Tibial nerve (tissue), 4 donors: ENCODE results near the gene TPRKB.

Source experiments
- CTCF ChIP-seq, 5 experiments: fragments of 200-600 bp in 3 of 5; fragments of 450-650 bp in 2 of 5; sonication (generic) in 3 of 5; IDR thresholded peaks; one replicate each; pipeline ENCODE4 v1.5.1; 2016 to 2019; ENCODE audit warnings: antibody characterized with exemption in 5 of 5, mild to moderate bottlenecking in 3 of 5, moderate library complexity in 2 of 5
- EP300 ChIP-seq, 2 donors: sonication (generic); formaldehyde crosslinking; IDR thresholded peaks; one replicate each; pipeline ENCODE4 v1.6.1; 2017; ENCODE audit warnings: antibody characterized with exemption in 2 of 2, mild to moderate bottlenecking in 1 of 2

DNA sequence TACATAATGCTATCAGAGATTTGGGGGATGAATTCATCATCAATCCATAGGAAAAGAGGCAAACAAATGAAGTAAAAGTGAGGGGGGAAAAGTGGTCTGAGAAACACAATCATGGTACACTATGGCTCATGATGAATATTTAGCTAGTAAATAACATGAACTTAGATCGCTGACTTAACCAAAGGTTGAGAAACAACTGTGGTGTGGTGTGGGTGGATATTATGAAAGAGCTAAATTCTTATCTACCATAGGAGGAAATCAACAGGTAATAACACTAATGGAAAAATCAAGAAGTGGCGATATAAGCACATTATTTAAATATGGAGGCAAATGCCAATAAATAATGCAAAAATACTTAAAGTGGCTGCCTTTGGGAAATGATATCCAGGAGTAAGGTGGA lies 12.2 kb upstream of the TPRKB start:
- TF ChIP-seq CTCF (IDR thresholded peaks at IDR 0.05) (no peak), EP300 (IDR thresholded peaks at IDR 0.05) (no peak)
